HCT116 (cell line): ENCODE measurements around the gene MGRN1.

Source experiments
- CEBPB ChIP-seq: IDR thresholded peaks from 2 replicates; pipeline ENCODE4 v1.6.1; 2012; ENCODE audit warnings: low read depth
- EZH2 ChIP-seq: fragments of 200-600 bp; sonication (generic); IDR thresholded peaks from 2 replicates; pipeline ENCODE4 v1.6.1; 2017; ENCODE audit warnings: antibody characterized with exemption, mixed run types
- POLR2A ChIP-seq: IDR thresholded peaks from 2 replicates; pipeline ENCODE4 v1.7.0; 2011; ENCODE audit warnings: borderline replicate concordance; ENCODE audit not compliant: insufficient read depth, insufficient read length; ENCODE audit errors: extremely low read depth
- POLR2AphosphoS5 ChIP-seq: IDR thresholded peaks from 2 replicates; pipeline ENCODE4 v1.6.1; 2011; ENCODE audit warnings: mild to moderate bottlenecking, low read depth, low read length, moderate library complexity
- RAD21 ChIP-seq: IDR thresholded peaks from 2 replicates; pipeline ENCODE4 v1.6.1; 2012; ENCODE audit warnings: low read depth, mild to moderate bottlenecking
- SP1 ChIP-seq: IDR thresholded peaks from 2 replicates; pipeline ENCODE4 v1.6.1; 2012; ENCODE audit warnings: low read depth
- SRF ChIP-seq: IDR thresholded peaks from 2 replicates; pipeline ENCODE4 v1.6.1; 2012; ENCODE audit warnings: low read depth
- TCF7L2 ChIP-seq: IDR thresholded peaks from 2 replicates; pipeline ENCODE4 v1.7.0; 2011; ENCODE audit warnings: borderline replicate concordance, inconsistent platforms; ENCODE audit not compliant: insufficient read depth, insufficient read length; ENCODE audit errors: extremely low read depth
- TF ChIP-seq, protein P1 (sequence below), 3 experiments: fragments of 200-600 bp in 1 of 3; sonication (generic) in 1 of 3; IDR thresholded peaks in 2 of 3; conservative IDR thresholded peaks in 1 of 3; 2 replicates each; pipeline ENCODE4 v1.5.1; 2012 to 2017; ENCODE audit warnings: low read depth in 2 of 3, low read length in 2 of 3, antibody characterized with exemption in 1 of 3, borderline replicate concordance in 1 of 3, control low read depth in 1 of 3, mild to moderate bottlenecking in 1 of 3, mixed read lengths in 1 of 3, mixed run types in 1 of 3, moderate library complexity in 1 of 3; ENCODE audit not compliant: insufficient read depth in 1 of 3
- TF ChIP-seq, protein P2 (sequence below): IDR thresholded peaks from 2 replicates; pipeline ENCODE4 v1.6.1; 2012; ENCODE audit warnings: low read depth

DNA sequence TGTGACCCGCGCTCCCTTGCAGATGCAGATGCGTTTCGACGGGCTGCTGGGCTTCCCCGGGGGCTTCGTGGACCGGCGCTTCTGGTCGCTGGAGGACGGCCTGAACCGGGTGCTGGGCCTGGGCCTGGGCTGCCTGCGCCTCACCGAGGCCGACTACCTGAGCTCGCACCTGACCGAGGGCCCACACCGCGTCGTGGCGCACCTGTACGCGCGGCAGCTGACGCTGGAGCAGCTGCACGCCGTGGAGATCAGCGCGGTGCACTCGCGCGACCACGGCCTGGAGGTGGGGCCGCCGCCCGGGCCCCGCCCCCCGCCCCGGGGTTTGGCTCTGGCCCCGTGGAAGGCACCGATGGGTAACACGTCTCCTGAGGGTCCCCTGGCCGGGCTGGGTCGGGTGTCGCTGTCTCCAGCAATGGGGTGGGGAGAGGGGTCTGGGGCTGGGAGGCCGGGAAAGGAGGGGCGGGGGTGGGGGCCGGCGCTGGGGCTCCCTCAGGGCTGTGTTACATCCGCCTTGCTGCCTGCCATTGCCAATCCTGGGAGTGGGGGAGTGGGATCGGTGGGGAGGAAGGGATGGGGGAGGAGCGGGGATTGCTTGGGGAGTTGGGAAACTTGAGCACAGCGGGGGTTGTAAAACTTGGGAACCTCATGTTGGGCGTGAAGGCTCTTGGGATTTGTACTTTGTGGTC is 69.5 kb downstream of the MGRN1 start:
- TF ChIP-seq, protein P1, sequence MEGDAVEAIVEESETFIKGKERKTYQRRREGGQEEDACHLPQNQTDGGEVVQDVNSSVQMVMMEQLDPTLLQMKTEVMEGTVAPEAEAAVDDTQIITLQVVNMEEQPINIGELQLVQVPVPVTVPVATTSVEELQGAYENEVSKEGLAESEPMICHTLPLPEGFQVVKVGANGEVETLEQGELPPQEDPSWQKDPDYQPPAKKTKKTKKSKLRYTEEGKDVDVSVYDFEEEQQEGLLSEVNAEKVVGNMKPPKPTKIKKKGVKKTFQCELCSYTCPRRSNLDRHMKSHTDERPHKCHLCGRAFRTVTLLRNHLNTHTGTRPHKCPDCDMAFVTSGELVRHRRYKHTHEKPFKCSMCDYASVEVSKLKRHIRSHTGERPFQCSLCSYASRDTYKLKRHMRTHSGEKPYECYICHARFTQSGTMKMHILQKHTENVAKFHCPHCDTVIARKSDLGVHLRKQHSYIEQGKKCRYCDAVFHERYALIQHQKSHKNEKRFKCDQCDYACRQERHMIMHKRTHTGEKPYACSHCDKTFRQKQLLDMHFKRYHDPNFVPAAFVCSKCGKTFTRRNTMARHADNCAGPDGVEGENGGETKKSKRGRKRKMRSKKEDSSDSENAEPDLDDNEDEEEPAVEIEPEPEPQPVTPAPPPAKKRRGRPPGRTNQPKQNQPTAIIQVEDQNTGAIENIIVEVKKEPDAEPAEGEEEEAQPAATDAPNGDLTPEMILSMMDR (IDR thresholded peaks at IDR 0.05 in 2 of 3, conservative IDR thresholded peaks at IDR 0.05 in 1 of 3; ENCODE audit: borderline replicate concordance in 1 of 3, insufficient read depth in 1 of 3, low read depth in 2 of 3, low read length in 2 of 3), result no peak
- TF ChIP-seq EZH2 (no peak), SRF (no peak), RAD21 (no peak), POLR2A (no peak), CEBPB (no peak), SP1 (no peak), TCF7L2 (no peak), POLR2AphosphoS5 (no peak)
- TF ChIP-seq, protein P2, sequence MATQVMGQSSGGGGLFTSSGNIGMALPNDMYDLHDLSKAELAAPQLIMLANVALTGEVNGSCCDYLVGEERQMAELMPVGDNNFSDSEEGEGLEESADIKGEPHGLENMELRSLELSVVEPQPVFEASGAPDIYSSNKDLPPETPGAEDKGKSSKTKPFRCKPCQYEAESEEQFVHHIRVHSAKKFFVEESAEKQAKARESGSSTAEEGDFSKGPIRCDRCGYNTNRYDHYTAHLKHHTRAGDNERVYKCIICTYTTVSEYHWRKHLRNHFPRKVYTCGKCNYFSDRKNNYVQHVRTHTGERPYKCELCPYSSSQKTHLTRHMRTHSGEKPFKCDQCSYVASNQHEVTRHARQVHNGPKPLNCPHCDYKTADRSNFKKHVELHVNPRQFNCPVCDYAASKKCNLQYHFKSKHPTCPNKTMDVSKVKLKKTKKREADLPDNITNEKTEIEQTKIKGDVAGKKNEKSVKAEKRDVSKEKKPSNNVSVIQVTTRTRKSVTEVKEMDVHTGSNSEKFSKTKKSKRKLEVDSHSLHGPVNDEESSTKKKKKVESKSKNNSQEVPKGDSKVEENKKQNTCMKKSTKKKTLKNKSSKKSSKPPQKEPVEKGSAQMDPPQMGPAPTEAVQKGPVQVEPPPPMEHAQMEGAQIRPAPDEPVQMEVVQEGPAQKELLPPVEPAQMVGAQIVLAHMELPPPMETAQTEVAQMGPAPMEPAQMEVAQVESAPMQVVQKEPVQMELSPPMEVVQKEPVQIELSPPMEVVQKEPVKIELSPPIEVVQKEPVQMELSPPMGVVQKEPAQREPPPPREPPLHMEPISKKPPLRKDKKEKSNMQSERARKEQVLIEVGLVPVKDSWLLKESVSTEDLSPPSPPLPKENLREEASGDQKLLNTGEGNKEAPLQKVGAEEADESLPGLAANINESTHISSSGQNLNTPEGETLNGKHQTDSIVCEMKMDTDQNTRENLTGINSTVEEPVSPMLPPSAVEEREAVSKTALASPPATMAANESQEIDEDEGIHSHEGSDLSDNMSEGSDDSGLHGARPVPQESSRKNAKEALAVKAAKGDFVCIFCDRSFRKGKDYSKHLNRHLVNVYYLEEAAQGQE, result no peak
